Measurements from ENCODE around the gene FRA10AC1.

- TF ChIP-seq, protein P1, sequence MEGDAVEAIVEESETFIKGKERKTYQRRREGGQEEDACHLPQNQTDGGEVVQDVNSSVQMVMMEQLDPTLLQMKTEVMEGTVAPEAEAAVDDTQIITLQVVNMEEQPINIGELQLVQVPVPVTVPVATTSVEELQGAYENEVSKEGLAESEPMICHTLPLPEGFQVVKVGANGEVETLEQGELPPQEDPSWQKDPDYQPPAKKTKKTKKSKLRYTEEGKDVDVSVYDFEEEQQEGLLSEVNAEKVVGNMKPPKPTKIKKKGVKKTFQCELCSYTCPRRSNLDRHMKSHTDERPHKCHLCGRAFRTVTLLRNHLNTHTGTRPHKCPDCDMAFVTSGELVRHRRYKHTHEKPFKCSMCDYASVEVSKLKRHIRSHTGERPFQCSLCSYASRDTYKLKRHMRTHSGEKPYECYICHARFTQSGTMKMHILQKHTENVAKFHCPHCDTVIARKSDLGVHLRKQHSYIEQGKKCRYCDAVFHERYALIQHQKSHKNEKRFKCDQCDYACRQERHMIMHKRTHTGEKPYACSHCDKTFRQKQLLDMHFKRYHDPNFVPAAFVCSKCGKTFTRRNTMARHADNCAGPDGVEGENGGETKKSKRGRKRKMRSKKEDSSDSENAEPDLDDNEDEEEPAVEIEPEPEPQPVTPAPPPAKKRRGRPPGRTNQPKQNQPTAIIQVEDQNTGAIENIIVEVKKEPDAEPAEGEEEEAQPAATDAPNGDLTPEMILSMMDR (IDR thresholded peaks at IDR 0.05; ENCODE audit: low read depth, low read length), result peak; percentile 43
- no peak for TF ChIP-seq EZH2phosphoT487 (IDR thresholded peaks at IDR 0.05; ENCODE audit: low read depth)
Observed at GRCh38 chr10:93697207-93697606, 5.2 kb downstream of the FRA10AC1 start.

Measured in OCI-LY3 (cell line).